Measurements from ENCODE around the gene SERGEF. TPM values are rescaled to one million over a fixed set of nuclear protein-coding genes. Genes with fewer than 3 reads are reported as not detected.

The SERGEF gene
- total RNA-seq, 1 donor from 2014 or later: 39.5 TPM

DNA sequence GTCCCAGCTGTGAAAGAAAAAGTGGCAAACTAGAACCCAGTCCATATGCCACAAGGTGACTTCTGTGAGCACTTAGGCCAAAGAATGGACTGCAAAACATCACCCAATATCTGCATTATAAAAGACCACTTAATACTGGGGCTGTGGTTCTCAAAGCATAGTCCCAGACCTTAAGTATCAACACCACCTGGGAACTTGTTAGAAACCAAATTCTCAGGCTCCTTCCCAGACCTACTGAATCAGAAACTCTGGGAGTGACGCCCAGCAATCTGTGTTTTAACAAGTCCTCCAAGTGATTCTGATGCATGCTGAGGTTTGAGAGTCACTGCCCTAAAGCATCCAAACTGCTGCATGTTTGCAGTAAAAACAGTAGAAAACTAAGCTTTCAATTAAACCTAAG lies 81.3 kb downstream of the SERGEF start:
- intact Hi-C loops (cut with micrococcal nuclease): no loop called here
- H3K4me1 Mint-ChIP-seq (ENCODE audit: low read depth): no peaks in the 10 kb centered on the region
- no peaks in the 10 kb centered on the region for H3K9me3 Mint-ChIP-seq
- no peak for DNase-seq (ENCODE audit: low spot score)
- H3K4me3 Mint-ChIP-seq (ENCODE audit: low read depth): no peak overlapping the region
- H3K36me3 Mint-ChIP-seq (ENCODE audit: low read depth): peaks cover 10% of the 10 kb centered on the region
- no peak overlapping the region for H3K27ac Mint-ChIP-seq
- H3K27me3 Mint-ChIP-seq (ENCODE audit: low read depth): no peaks in the 10 kb centered on the region

DNA sequence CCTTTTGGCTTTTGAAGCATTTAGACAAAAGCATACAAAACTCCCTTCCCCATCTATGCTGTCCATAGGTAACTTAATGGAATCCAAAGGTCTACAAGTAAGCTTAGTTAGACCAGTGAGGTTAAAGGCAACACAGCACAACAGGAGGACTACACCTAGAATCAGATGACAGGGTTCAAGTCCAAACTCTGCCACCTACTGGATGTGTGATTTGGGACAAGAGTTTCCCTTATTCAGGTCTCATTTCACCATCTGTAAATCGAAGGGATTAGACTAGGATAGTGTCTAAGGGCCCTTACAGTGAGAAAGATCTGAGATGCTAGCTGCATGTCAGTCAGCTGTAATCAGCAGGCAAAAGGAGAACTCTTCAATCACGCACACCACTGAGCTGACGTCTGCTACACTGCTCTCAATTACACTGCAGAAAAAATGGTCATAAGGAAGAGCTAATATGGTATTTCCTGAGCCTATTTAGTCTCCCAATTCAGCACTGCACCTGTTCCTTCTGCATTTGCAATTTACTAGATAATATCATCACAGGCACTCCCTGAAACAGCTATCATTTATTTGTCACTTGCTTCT lies 82.2 kb downstream of the SERGEF start:
- Mint-ChIP-seq H3K9me3 (no peaks in the 10 kb centered on the region), H3K36me3 (ENCODE audit: low read depth) (peaks cover 10% of the 10 kb centered on the region), H3K4me3 (ENCODE audit: low read depth) (no peak overlapping the region), H3K27me3 (ENCODE audit: low read depth) (no peaks in the 10 kb centered on the region), H3K4me1 (ENCODE audit: low read depth) (no peaks in the 10 kb centered on the region), H3K27ac (no peak overlapping the region)
- DNase-seq (ENCODE audit: low spot score): no peak
- intact Hi-C loops (cut with micrococcal nuclease): no loop called here

DNA sequence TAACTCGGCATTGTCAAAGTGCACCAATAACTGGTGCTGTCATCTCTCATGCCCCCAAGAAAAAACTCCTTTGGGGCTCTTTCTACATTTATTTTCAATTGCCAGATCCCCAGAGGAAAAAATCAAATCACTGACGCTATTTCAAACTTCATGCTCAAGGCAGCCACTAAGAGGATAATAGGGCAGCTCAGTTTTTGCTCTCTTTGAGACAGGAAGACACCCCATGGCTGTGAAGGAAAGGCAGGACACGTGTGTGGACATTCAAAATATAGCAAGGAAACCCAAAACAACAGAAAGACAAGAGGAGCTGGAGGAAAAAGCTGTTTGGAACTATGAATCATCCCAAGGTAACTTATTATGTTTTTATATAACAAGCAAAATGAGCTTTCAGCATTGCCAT lies 83.7 kb downstream of the SERGEF start:
- Mint-ChIP-seq H3K9me3 (no peaks in the 10 kb centered on the region), H3K4me1 (ENCODE audit: low read depth) (no peaks in the 10 kb centered on the region), H3K27me3 (ENCODE audit: low read depth) (no peaks in the 10 kb centered on the region), H3K4me3 (ENCODE audit: low read depth) (no peak overlapping the region), H3K27ac (no peak overlapping the region), H3K36me3 (ENCODE audit: low read depth) (peaks cover 10% of the 10 kb centered on the region)
- intact Hi-C loops (cut with micrococcal nuclease): no loop called here
- no peak for DNase-seq (ENCODE audit: low spot score)

DNA sequence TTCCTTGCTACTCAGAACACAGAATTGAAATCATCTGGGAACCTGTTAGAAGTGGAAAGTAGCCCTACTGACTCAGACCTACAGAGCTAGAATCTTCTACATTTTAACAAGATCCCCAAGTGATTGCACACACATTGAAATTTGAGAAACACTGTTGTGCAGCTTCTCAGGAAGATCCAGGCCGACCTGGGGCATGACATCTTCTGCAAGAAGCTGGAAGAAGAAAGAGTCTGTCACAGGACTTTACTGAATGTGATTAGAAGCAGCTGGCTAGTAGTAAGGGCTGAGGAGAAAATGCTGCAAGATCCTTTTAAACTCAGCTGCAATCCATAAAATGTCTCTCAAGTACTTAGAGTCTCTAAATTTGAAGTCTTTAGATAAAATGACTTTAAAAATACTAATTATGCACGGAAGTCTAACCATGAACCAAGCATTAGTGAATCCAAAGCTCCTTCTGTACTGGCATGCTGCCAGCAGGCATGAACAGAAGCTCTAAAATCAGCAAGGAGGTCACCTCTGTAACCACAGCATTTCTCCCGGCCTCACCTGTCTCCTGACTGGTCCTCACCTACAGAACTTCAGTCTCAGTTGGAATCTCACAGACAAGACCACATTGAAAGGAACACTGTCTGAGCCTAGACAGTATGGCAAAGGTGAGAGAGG lies 85.0 kb downstream of the SERGEF start:
- peaks cover 13% of the 10 kb centered on the region for H3K36me3 Mint-ChIP-seq (ENCODE audit: low read depth)
- no peaks in the 10 kb centered on the region for H3K9me3 Mint-ChIP-seq
- H3K27me3 Mint-ChIP-seq (ENCODE audit: low read depth): no peaks in the 10 kb centered on the region
- no peak overlapping the region for H3K4me3 Mint-ChIP-seq (ENCODE audit: low read depth)
- peaks cover 1% of the 10 kb centered on the region for H3K4me1 Mint-ChIP-seq (ENCODE audit: low read depth)
- no peak overlapping the region for H3K27ac Mint-ChIP-seq
- DNase-seq (ENCODE audit: low spot score): no peak
- intact Hi-C loops (cut with micrococcal nuclease): no loop called here

DNA sequence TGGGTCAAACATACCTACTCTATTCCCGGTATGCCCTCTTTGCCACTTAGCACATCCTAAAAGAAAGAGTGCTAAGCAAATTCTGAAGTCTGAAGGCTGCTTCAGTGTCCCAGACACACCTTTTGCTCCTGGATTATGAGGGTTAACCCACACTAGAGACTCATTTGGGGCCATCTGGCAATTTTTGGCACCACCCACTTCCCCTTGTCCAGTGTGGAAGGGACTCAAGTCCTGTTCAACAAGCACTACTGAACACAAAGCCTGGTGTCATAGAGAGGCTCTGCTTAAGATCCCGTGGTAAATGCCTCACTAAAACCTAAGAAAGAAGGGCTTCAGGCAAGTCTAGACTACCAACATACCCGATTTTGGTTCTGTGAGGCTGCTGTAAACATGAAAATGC lies 85.8 kb downstream of the SERGEF start:
- H3K4me1 Mint-ChIP-seq (ENCODE audit: low read depth): peaks cover 2% of the 10 kb centered on the region
- peaks cover 8% of the 10 kb centered on the region for H3K36me3 Mint-ChIP-seq (ENCODE audit: low read depth)
- no peaks in the 10 kb centered on the region for H3K9me3 Mint-ChIP-seq
- no peaks in the 10 kb centered on the region for H3K27me3 Mint-ChIP-seq (ENCODE audit: low read depth)
- no peak for DNase-seq (ENCODE audit: low spot score)
- intact Hi-C loops (cut with micrococcal nuclease): no loop called here
- H3K27ac Mint-ChIP-seq: no peak overlapping the region
- H3K4me3 Mint-ChIP-seq (ENCODE audit: low read depth): no peak overlapping the region

DNA sequence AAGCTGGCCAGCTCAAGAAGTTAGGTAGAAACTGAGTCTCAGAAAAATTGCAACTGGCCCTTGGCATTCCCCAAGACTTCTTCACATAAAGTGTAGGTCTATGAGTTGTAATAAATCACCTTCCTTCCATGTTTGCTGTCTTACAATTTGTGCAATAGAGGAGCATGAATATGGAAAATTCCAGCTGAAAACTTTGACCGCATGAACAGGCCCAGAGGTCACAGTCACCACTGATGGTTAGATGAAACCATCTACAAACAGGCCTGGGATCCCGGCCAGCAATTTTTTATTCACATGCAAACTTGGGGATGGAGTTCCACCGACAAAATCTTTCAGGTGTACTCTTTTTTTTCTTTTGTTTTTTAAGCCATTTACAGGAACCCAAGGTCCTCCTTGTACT lies 88.1 kb downstream of the SERGEF start:
- DNase-seq (ENCODE audit: low spot score): no peak
- Mint-ChIP-seq H3K36me3 (ENCODE audit: low read depth) (peaks cover 3% of the 10 kb centered on the region), H3K4me3 (ENCODE audit: low read depth) (no peak overlapping the region), H3K27me3 (ENCODE audit: low read depth) (no peaks in the 10 kb centered on the region), H3K4me1 (ENCODE audit: low read depth) (peaks cover 2% of the 10 kb centered on the region), H3K9me3 (no peaks in the 10 kb centered on the region), H3K27ac (no peak overlapping the region)
- intact Hi-C loops (cut with micrococcal nuclease): no loop called here

DNA sequence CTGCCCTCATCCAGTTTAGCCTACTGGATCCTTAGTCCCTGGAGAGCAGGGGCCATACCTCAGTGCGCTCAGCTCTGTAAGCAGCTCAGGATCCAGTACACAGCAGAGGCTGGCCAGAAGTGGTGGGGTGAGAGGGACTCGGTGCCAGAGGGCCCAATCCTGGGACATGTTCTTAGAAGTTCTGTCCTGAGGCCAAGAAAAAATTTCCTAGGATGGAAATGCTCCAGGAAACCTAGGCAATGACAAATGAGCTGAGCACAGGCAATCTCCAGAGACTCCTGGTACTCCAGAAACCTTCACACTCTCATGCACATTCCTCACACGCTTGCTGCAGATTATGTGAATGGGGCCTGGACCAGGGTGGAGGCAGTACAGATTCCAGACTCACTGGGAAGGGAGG lies 89.6 kb downstream of the SERGEF start:
- no peaks in the 10 kb centered on the region for H3K9me3 Mint-ChIP-seq
- no peak overlapping the region for H3K4me3 Mint-ChIP-seq (ENCODE audit: low read depth)
- no peak overlapping the region for H3K27ac Mint-ChIP-seq
- no peaks in the 10 kb centered on the region for H3K27me3 Mint-ChIP-seq (ENCODE audit: low read depth)
- intact Hi-C loops (cut with micrococcal nuclease): no loop called here
- H3K4me1 Mint-ChIP-seq (ENCODE audit: low read depth): peaks cover 2% of the 10 kb centered on the region
- no peak for DNase-seq (ENCODE audit: low spot score)
- H3K36me3 Mint-ChIP-seq (ENCODE audit: low read depth): peaks cover 6% of the 10 kb centered on the region

DNA sequence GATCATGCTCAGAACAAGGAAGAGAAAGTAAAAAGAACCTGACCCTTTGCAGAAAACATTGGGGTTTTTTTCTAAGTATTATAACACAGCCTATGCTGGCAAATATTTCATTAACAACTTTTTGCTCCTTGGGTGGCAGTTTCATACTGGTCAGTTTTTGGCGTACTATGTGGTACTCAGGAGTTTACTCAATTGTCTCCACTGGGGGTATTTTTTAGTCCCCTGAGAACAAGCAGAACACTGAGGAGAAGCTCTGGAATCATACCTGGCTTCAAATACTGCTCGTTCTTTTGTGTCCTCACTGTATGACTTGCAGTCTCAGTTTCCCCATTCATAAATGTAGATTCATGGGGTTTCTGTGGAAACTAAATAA lies 90.4 kb downstream of the SERGEF start:
- no peak for DNase-seq (ENCODE audit: low spot score)
- Mint-ChIP-seq H3K4me1 (ENCODE audit: low read depth) (peaks cover 2% of the 10 kb centered on the region), H3K27ac (no peak overlapping the region), H3K27me3 (ENCODE audit: low read depth) (no peaks in the 10 kb centered on the region), H3K4me3 (ENCODE audit: low read depth) (no peak overlapping the region), H3K9me3 (no peaks in the 10 kb centered on the region), H3K36me3 (ENCODE audit: low read depth) (peaks cover 6% of the 10 kb centered on the region)
- intact Hi-C loops (cut with micrococcal nuclease): no loop called here

DNA sequence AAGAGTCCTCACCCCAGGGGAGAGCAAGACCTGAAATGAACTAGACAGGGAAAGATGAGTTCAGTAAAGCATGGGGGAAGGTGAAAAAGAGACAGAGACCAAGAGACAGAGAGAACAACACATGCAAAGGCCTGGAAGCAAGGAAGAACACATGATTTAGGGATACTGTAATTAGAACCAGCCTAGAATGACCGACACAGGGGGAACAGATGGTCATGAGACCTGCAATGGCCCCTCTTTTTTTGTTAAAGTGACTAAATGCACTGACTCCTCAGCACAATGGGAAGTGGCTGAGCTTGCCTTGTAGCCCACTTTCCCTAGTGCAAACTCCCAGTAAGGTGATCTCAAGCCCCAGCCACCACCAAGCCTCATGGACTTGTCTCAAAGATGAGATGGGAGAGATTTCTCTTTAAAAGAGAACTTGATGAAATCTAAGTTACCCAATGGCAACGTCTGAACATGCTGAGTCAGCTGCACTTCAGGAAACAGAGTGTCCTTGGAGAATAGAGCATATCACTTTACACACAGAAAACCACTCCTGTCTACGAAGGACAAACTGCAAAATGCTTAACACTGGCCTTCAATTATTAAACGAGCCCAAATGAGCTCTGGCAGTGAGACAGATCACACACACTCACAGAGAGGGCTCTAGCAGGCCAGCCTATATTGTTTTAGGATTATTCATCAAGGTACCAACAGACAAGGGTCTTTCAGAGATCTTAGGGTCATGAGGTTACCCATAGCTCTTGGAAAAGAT lies 91.0 kb downstream of the SERGEF start:
- peaks cover 2% of the 10 kb centered on the region for H3K4me1 Mint-ChIP-seq (ENCODE audit: low read depth)
- H3K4me3 Mint-ChIP-seq (ENCODE audit: low read depth): no peak overlapping the region
- H3K27ac Mint-ChIP-seq: no peak overlapping the region
- H3K27me3 Mint-ChIP-seq (ENCODE audit: low read depth): no peaks in the 10 kb centered on the region
- no peaks in the 10 kb centered on the region for H3K9me3 Mint-ChIP-seq
- intact Hi-C loops (cut with micrococcal nuclease): no loop called here
- DNase-seq (ENCODE audit: low spot score): no peak
- H3K36me3 Mint-ChIP-seq (ENCODE audit: low read depth): peaks cover 6% of the 10 kb centered on the region

DNA sequence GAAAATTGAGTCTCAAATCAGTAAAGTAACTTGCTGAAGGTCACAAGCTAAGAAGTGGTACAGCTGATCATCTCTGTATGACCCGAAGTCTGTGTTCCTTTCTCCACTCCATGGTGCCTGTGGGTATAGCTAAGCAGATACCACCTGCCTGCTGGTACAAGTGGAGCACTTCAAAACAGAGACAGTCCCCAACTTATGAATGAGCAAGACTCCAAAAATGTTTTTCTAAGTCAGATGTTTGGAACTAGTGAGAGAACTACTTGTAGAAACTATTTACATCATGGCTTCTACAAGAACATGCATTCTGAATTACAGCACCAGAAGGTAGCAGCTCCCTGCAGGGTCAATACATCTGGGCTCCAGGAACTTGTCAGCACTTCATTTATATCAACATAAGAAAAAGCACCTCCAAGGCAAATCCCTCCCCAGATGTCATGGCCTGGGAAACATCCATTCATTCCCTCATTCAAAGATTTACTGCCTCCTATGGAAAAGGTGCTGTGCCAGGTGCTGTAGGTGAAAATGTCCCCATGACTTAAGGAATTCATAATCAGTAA lies 94.7 kb downstream of the SERGEF start:
- Mint-ChIP-seq H3K9me3 (no peaks in the 10 kb centered on the region), H3K4me3 (ENCODE audit: low read depth) (no peak overlapping the region), H3K27ac (no peak overlapping the region), H3K4me1 (ENCODE audit: low read depth) (peaks cover 8% of the 10 kb centered on the region), H3K27me3 (ENCODE audit: low read depth) (no peaks in the 10 kb centered on the region), H3K36me3 (ENCODE audit: low read depth) (peaks cover 4% of the 10 kb centered on the region)
- no peak for DNase-seq (ENCODE audit: low spot score)
- intact Hi-C loops (cut with micrococcal nuclease): loop anchor here (10.0 kb wide), 1 partner anchor 103 kb away; no protein-coding TSS in a partner anchor

DNA sequence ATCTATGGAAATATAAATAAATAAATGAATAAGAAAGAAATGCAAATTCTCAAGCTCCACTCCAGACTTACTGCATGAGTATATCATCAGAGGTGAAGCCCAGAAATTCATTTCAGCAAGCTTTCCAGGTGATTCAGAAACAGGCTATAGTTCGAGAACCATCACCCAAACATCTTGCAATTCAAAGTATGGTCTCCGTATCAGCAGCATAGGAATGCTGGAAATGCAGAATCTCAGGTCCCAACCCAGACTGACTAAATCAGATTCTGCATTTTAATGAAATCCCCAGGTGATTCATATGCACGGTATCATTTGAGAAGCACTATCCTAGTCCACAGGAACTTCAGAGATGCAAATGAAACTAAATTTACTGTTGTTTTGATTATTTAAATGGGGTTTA lies 95.3 kb downstream of the SERGEF start:
- no peaks in the 10 kb centered on the region for H3K27me3 Mint-ChIP-seq (ENCODE audit: low read depth)
- H3K36me3 Mint-ChIP-seq (ENCODE audit: low read depth): peaks cover 4% of the 10 kb centered on the region
- intact Hi-C loops (cut with micrococcal nuclease): loop anchor here (10.0 kb wide), 1 partner anchor 103 kb away; no protein-coding TSS in a partner anchor
- no peak overlapping the region for H3K4me3 Mint-ChIP-seq (ENCODE audit: low read depth)
- no peak for DNase-seq (ENCODE audit: low spot score)
- peaks cover 6% of the 10 kb centered on the region for H3K4me1 Mint-ChIP-seq (ENCODE audit: low read depth)
- H3K27ac Mint-ChIP-seq: no peak overlapping the region
- H3K9me3 Mint-ChIP-seq: no peaks in the 10 kb centered on the region

DNA sequence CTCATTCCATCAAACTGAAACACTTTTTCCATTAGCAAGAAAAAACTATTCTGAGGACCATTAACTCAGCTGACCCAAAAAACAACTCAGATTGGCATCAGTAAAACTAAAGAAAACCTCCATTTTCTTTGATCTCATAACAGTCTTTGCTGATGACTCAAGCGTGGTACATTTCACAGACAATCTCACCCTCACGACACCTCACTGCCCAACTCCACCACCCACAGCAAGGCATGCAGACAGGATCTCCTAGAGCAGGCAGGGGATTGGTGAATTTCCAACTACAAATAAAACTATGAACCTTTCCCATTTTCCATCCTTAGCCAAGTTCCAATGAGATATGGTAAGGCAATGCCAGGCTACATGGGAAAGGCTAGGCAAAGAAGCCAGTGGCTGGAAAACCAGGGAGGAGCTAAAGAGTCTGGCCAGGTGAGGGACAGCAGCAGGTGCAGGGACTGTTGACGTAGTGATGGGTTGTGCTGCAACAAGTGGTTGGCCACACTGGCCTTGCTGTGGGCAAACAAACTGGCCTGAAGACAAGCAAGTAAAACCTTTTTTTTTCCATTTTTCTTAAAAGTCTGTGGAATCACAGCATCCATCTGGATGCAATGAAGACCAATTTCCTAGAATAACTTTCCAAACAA lies 97.2 kb downstream of the SERGEF start:
- Mint-ChIP-seq H3K4me1 (ENCODE audit: low read depth) (peaks cover 6% of the 10 kb centered on the region), H3K9me3 (no peaks in the 10 kb centered on the region), H3K4me3 (ENCODE audit: low read depth) (no peak overlapping the region), H3K27me3 (ENCODE audit: low read depth) (no peaks in the 10 kb centered on the region), H3K27ac (no peak overlapping the region), H3K36me3 (ENCODE audit: low read depth) (peaks cover 4% of the 10 kb centered on the region)
- intact Hi-C loops (cut with micrococcal nuclease): loop anchor here (10.0 kb wide), 1 partner anchor 101 kb away; no protein-coding TSS in a partner anchor
- no peak for DNase-seq (ENCODE audit: low spot score)
